HEK293T (cell line): ENCODE data around the gene USP21.

ENCODE experiments used
- BHLHE40 ChIP-seq: fragments of 450-650 bp; IDR thresholded peaks from 2 replicates; pipeline ENCODE4 v1.6.1; 2016; ENCODE audit warnings: mild to moderate bottlenecking, moderate library complexity, borderline replicate concordance
- CTBP1 ChIP-seq: fragments of 450-650 bp; IDR thresholded peaks from 2 replicates; pipeline ENCODE4 v1.6.1; 2016; ENCODE audit warnings: borderline replicate concordance
- ELF4 ChIP-seq: fragments of 450-650 bp; IDR thresholded peaks from 2 replicates; pipeline ENCODE4 v1.6.1; 2017; ENCODE audit warnings: antibody characterized with exemption
- FOXK2 ChIP-seq: fragments of 450-650 bp; IDR thresholded peaks from 2 replicates; pipeline ENCODE4 v1.6.1; 2016; ENCODE audit warnings: mild to moderate bottlenecking
- FOXM1 ChIP-seq: fragments of 450-650 bp; IDR thresholded peaks from 2 replicates; pipeline ENCODE4 v1.6.1; 2017; ENCODE audit warnings: mild to moderate bottlenecking, borderline replicate concordance
- HDGF ChIP-seq: fragments of 450-650 bp; IDR thresholded peaks from 2 replicates; pipeline ENCODE4 v1.6.1; 2017; ENCODE audit warnings: antibody characterized with exemption, borderline replicate concordance
- L3MBTL2 ChIP-seq: fragments of 450-650 bp; conservative IDR thresholded peaks from 2 replicates; pipeline ENCODE4 v1.6.1; 2016; ENCODE audit warnings: mild to moderate bottlenecking
- LEF1 ChIP-seq: fragments of 450-650 bp; IDR thresholded peaks from 2 replicates; pipeline ENCODE4 v1.6.1; 2017; ENCODE audit warnings: mild to moderate bottlenecking, borderline replicate concordance
- NFRKB ChIP-seq: fragments of 450-650 bp; IDR thresholded peaks from 2 replicates; pipeline ENCODE4 v1.6.1; 2016; ENCODE audit warnings: mild to moderate bottlenecking, moderate library complexity
- SP1 ChIP-seq: fragments of 450-650 bp; IDR thresholded peaks from 2 replicates; pipeline ENCODE4 v1.6.1; 2017
- SUZ12 ChIP-seq: fragments of 450-650 bp; IDR thresholded peaks from 2 replicates; pipeline ENCODE4 v1.6.1; 2016; ENCODE audit warnings: mild to moderate bottlenecking
- TARDBP ChIP-seq: fragments of 450-650 bp; IDR thresholded peaks from 2 replicates; pipeline ENCODE4 v1.6.1; 2016
- ZNF384 ChIP-seq: fragments of 450-650 bp; IDR thresholded peaks from 2 replicates; pipeline ENCODE4 v1.6.1; 2016
- TF ChIP-seq, protein P1 (sequence below): fragments of 450-650 bp; IDR thresholded peaks from 2 replicates; pipeline ENCODE4 v1.6.1; 2016

DNA sequence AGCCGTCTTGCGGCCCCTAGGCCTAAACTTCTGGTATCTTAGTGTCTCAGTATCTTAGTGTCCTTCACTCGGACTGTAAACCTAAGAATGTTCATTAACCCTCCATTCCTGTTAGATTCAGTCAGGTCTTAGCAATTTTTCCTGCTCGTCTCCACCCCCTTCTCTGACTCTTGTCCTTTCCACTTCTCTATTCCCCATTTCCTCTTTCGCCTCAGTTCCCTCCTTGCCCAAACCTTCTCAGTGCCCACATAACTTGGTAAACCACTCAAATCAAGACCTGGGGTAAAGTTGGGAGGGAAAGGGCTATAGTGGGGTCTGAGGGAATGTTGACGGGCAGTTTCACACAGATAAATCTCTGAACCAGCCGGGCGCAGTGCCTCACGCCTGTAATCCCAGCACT lies 55.1 kb downstream of the USP21 start:
- no peak for TF ChIP-seq SUZ12
- no peak for TF ChIP-seq ELF4
- no peak for TF ChIP-seq HDGF
- no peak for TF ChIP-seq BHLHE40
- TF ChIP-seq CTBP1 = no peak
- no peak for TF ChIP-seq SP1
- TF ChIP-seq TARDBP = no peak
- TF ChIP-seq FOXM1 = no peak
- no peak for TF ChIP-seq FOXK2
- TF ChIP-seq LEF1 = no peak
- no peak for TF ChIP-seq L3MBTL2
- TF ChIP-seq NFRKB = no peak
- TF ChIP-seq, protein P1, sequence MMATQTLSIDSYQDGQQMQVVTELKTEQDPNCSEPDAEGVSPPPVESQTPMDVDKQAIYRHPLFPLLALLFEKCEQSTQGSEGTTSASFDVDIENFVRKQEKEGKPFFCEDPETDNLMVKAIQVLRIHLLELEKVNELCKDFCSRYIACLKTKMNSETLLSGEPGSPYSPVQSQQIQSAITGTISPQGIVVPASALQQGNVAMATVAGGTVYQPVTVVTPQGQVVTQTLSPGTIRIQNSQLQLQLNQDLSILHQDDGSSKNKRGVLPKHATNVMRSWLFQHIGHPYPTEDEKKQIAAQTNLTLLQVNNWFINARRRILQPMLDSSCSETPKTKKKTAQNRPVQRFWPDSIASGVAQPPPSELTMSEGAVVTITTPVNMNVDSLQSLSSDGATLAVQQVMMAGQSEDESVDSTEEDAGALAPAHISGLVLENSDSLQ = no peak
- no peak for TF ChIP-seq ZNF384
